GM15510 (cell line): ENCODE data around the gene FRMD4A.

Experiments used
- POLR2A ChIP-seq: IDR thresholded peaks from 3 replicates; pipeline ENCODE4 v1.6.1; 2011; ENCODE audit warnings: borderline replicate concordance; ENCODE audit not compliant: insufficient read length; ENCODE audit errors: extremely low read depth

The FRMD4A gene

DNA sequence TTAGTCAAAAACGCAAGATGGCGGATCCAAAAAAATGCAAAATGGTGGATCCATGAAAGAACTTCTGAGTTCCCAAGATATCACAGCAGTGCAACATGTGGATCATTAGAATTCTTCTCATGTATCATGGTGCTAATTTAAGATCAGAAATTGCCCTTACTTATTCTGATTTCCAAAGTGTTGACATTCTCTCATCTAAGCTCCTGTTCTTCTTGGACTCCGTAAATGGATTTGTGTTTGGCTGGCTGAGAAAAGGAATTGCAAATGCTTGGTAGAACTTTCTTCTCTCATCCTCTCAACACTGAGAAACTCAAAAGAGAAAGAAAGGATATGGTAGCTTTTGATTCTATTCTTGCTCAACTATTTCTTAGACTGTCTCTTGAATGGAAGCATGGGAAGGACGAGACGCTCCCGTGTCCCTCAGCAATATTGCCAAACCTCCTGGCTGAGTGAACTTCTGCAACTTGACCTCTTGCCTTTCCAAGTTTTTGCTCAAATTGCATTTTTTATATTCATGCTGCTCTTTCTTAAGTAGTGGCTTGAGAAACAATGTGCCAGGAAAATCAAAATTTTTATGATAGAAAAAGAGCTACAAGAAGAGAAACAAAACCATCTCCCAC, 44.7 kb downstream of the FRMD4A start:
- no peak for TF ChIP-seq POLR2A

- TF ChIP-seq POLR2A = no peak
Observed at GRCh38 chr10:14282276-14282675, 48.4 kb downstream of the FRMD4A start.

DNA sequence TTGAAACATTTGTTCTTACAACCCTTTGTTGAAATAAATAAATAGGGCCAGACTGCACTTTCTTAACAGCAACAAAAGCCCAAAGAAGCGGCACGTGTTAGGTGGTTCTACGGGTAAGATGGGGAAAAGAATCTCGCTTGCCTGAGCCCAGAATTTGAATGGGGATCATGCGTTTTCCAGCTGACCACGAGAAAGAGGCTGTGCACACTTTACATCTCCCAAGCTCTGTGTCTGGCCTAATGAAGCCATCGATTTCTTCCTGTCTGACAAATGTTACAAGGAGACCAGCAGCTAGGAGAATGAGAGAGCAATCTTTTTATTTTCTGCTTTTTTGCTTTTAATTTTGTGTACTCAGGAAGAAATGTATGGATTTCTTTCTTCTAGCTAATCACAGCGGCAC, 52.2 kb downstream of the FRMD4A start:
- TF ChIP-seq POLR2A = no peak

DNA sequence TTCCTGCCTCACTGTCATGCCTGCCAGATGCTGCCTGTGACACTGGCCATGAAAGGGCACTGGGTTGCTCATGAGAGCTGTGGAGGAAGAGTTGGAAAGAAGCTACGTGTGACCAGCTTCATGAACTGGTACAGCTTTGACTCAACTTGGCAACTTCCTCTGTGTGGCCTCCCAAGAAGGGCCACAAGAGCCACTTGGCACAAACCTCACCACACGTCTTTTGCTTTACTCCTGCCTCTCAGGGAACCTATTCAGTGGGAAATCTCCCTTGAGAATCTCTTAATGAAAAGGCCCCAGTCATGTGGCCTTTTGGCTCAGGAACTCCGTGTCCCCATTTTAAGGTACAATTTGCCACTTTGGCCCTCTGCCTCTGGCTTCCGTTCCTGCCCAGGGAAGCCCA, 54.5 kb downstream of the FRMD4A start:
- TF ChIP-seq POLR2A = no peak

DNA sequence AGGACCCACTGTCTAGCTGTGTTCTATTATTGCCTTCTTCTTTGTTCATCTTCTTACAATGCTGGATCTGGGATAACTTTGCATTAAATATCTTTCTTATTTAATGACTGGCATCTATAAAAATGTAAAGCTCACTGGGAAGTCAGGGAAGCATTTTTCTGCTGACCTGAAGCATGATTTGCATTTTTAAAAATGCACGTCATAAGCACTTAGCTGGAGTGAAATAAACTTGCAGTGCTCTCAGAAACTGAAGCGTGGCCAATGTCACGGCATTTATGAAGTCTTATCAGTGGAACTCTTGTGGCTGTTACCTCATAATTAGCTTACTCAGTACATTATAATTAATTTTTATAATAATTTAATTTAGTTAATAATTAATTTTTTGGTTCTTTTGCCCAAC, 59.1 kb downstream of the FRMD4A start:
- TF ChIP-seq POLR2A = no peak

- TF ChIP-seq POLR2A = no peak
Observed at GRCh38 chr10:14270370-14270769, 60.4 kb downstream of the FRMD4A start.

DNA sequence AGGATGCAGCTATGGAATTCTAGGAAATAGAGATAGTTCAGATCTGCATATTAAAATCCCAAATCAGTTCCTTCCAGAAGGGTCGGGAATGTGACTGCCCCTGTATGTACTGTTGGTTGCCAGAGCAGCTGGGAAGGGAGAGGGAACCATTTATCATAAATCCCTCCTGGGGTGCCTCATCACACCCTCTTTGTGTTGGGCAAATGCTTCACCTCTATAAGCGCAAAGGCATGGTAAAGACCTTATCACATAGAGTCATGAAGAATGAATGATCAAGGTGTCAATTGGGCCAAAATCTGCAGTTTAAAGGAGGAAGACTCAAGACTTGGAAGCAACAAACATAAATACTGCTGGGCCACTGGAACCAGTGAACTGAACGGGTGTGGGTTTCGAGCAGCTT, 65.0 kb downstream of the FRMD4A start:
- TF ChIP-seq POLR2A = no peak

DNA sequence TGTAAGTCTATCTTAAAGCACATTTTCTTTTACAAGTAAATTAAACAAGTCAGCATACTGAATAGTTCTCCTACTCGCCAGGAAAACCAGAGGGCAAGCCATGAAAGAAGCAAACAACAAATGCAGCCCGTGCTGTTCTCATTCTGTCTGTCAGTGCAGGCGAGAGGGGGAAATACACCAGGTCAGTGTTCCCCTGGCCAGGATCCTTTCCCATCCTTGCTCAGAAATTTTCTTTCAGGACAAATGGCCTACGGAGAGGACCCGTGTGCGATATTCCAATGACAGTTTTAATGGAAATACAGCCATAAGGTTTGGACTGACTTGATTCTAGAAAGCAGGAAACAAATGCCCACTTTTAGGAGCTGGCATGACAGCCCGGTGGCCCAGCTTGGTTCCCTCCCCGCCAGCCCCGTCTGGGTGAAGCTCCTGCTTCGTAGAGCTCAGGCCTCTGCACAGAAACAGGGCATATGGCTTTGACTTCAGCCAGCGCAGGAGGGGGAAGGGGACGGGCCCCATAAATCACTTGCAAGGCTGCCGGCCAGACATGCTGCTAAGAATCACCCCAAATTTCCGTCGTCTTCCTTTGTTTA, 67.8 kb downstream of the FRMD4A start:
- TF ChIP-seq POLR2A = no peak

DNA sequence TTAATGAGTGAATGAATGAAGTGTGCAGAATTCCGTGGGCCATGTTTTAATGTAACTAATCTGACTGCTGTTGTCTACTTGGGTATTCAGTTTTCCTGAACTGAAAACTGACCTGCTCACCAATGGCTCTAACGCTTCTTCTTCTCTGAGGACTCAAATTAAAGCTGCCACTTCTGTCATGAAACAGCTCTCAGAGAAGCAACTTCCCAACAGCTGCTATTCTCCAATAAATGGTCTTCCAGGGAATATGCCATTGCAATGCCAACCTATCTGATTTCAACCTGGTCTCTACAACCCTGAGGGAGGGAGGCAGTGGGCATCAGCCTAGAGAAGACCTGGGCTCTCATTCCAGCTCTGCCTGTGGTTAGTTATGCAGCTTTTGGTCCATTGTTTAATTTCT, 69.4 kb downstream of the FRMD4A start:
- TF ChIP-seq POLR2A = no peak

DNA sequence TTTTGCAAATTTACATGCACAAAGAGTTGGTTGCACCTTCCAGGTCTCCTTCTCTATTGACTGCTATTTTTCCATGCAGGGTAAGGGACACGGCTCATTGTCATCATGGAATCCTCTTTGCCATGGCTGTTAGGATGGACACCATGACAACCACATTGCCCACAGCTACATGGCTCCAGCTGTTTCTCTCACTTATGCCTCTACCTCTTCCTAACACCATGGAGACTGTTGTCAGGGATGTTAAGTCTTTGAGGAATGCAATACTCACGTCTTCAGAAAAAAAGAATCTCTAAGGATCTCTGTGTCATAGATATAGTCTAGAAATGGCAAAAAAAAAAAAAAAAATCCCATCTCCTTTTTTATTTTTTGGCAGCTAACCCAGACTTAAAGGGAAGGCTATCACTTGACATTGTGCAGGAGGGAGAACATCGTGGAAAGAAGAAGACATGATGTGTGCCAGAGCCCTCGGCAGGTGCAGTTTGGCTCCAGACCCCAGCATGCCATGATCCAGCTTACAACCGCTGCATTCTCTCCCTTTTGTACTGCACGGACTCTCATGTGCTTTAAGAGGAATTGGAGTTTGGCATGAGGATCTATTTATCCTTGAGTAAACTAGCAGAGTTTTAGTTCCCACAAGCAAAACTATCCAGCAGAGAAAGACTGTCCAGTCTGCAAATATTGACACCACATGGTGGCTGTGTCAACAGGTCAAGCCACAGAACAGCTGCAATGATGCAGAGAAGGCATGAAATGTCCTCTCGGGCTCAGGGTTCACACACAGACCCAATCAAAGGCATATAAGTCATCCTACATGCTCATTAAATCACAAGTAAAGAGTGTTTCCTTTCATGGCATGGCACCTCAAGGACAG, 70.8 kb downstream of the FRMD4A start:
- TF ChIP-seq POLR2A = no peak

DNA sequence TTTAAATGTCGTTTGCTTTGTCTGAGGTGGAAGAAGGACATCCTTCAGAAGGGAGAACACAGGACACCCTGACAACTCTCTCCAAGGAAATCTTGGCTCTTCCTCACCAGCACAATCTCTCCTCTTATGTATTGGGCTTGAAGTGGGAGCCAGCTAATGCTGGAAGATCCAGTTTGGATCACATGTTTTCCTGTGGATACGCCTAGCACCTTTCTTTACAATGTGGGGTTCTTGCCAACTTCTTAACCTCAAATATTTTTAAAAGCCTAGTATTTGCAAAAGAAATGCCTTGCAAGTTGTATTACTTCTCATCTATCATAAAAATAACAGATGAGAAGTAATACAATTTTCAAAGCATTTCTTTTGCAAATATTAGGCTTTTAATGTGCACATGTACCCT, 76.4 kb downstream of the FRMD4A start:
- TF ChIP-seq POLR2A = no peak

DNA sequence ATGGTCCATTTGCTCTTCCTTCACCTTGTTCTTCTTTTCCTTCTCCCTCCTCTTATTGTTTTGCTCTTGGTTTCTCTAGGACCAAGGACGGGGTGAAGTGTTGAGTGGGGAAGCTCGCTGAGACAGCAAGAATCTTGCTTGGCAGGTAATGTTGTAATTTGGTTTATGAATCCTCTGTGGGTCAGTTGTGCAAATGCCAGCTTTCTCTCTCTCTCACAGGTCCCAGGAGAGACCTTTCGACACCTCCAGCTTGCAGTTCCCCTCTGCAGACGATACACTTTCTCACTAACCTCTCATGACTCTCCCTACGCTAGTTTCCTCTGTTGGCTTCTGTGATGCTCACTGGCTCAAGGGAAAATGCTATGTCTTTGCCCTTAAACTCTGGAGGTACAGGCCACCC, 77.0 kb downstream of the FRMD4A start:
- no peak for TF ChIP-seq POLR2A

GRCh38 chr10:14253079-14253478, 77.6 kb downstream of the FRMD4A start:
- TF ChIP-seq POLR2A = no peak

GRCh38 chr10:14250496-14251076, 80.1 kb downstream of the FRMD4A start:
- no peak for TF ChIP-seq POLR2A

- TF ChIP-seq POLR2A = no peak
Observed at GRCh38 chr10:14247377-14248116, 83.2 kb downstream of the FRMD4A start.

DNA sequence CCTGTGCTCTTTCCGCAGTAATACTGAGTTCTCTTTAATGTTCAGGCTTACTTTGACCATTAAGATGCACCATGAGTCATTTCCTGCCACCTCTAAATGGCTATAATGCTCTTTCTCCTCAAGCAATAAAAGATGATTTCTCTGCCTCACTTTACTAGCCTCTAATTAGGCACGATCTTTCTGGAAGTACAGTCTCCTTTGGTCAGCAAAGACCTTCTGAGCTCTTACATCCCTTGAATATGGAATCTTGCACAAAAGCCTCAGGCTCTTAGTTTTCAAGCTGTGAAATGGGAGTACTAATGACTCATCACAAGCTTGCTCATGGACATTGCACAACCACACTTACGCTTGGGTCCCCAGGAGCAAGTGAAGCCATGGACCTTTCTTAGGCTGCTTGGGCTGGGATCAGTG, 85.9 kb downstream of the FRMD4A start:
- no peak for TF ChIP-seq POLR2A

DNA sequence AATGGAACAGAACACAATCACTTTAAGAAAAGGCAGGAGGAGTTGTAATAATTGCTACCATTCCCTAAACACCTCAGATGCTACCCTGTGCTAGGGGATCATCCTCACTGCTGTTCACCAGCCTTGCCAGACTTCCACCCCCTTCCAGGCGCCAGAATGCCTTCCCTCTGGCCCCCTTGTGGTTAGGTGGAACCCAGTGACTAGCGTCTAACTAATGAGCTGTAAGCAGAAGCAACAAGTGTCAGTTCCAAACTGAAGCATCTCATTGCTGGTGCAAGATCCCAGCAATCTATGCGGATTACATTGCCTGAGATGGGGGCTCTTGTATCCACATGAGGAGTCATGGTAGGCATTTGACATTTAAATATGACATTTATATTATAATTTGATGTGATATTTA, 86.6 kb downstream of the FRMD4A start:
- TF ChIP-seq POLR2A = no peak
